DMS79 (cell line): ENCODE measurements around the gene HCAR1.
"Not testable (repeated sequence)": the region's sequence is repeated elsewhere in the genome, so short reads cannot be mapped to it uniquely, and the experiment has no call there.

ENCODE experiments used
- DNase-seq: peaks from one replicate; lab custom pipeline; 2025; lab: John Stamatoyannopoulos, UW

The HCAR1 gene

DNA sequence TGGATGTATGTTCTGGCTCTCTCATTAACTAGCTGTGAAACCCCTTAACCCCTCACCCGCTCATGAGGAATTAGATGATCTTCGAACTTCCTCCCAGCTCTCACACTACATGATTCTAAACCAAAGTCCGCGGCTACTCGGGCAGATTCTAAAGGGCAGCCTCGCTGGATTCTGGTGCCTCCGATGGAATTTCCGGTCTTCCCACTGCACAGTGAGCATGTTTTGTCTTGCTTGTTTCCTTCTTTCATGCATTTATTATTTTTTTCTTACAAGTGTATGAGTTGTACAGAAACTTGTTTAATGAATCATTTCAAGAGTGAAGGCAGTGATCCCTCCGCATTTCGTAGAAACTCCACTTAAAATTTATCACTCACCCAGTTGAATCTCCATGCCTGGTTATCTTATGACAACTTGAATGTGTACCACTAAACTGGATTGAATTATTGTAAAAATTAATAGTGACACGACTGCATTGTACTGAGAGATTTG is 9.5 kb downstream of the HCAR1 start:
- DNase-seq = no peak

DNA sequence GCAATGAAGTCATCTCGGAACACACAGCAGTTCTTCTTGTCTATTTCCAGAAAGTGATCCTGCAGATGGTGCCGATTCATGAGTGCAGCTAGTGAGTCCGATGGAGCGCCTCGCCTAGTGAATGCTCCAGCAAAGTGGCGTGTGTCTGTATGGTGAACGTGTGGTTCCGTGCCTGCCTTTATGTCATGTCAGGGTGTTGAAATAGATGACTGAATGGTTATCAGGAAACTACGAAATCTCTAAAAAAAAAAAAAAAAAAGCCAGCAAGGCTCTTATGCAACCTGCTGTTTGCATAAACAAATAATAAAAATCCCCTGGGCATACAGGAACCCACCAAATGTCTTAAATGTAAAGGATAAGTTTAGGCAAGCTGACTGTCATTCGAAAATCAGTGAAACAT is 14.0 kb downstream of the HCAR1 start, which contains the start of gene HCAR3:
HCAR3 (minus strand) TSS at position 154 of the 400 bp plus-strand sequence; CDS start at position 80, 74 bp downstream.
- DNase-seq = not testable (repeated sequence)

DNA sequence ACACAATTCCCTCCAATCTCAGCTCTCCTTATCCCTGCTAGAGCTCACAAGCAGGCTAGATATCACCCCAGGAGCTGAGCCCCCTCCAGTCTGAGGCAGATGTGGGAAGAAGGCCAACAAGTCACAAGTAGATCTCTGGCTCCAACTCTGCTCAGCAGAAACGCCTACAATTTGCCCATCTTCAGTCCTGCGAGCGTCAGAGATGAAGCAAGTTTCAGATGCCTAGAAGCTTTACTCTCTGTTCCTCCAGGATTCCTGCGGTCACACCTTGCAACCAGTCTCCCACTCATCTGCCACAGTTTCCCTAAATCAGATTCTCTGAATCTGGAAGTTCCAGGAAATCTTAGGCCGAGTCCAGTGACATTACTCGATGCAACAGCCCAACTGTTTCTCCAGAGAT is 15.4 kb downstream of the HCAR1 start:
- not testable (repeated sequence) for DNase-seq

DNA sequence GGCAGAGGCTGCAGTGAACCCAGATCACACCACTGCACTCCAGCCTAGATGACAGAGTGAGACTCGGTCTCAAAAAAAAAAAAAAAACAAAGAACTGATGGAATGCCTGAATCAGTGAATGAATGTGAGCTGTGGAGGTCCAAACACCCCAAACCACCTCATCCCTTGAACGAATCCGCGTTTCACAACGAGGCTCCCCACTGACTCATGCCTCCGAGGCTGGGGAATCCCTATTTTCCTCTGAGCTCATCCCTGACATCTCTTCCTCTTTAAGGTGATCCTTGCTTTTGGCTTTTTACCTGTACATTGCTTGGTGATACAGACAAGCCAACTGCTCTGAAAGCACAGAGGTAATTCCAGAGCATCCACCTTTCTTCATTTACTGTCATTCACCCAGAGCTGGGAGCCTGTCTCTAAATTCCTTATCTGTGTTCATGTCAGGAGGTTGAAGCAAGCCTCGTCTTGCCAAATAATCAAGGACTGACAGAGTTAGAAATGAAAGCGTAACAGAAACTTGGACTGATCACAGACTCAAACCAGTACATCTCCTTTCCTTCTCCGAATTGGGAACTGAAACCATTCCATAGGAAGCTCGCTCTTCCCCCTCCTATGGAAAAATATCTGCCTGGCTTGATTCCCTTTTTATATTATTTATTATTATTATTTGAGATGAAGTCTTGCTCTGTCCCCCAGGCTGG is 17.0 kb downstream of the HCAR1 start:
- DNase-seq = not testable (repeated sequence)

DNA sequence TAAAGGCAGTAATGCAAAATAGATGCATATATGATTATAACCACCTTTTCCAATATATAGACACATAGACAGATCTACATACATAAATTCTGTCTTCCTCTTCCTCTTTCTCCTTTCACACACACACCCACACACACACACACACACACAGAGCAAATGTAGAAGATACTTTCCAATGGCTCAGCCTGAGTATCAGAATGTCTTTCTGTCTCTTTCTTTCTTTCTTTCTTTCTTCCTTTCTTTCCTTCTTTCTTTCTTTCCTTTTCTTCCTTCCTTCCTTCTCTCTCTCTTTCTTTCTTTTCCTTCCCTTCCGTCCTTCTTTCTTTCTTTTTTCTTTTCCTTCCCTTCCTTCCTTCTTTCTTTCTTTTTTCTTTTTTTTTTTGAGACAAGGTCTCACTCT is 19.4 kb downstream of the HCAR1 start:
- DNase-seq = not testable (repeated sequence)

DNA sequence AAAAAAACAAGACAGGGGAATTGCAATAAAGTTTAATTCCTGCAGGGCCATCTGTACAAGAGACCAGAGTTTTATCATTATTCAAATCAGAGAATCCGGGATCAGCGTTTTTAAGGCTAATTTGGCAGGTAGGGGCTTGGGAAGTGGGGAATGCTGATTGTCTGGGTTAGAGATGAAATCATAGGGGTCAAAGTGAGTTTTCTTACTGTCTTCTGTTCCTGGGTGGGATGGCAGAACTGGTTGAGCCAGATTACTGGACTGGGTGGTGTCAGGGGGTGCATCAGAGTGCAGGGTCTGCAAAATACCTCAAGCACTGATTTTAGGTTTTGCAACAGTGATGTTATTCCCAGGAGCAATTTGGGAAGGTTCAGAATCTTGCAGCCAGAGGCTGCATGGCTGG is 20.3 kb downstream of the HCAR1 start:
- not testable (repeated sequence) for DNase-seq

DNA sequence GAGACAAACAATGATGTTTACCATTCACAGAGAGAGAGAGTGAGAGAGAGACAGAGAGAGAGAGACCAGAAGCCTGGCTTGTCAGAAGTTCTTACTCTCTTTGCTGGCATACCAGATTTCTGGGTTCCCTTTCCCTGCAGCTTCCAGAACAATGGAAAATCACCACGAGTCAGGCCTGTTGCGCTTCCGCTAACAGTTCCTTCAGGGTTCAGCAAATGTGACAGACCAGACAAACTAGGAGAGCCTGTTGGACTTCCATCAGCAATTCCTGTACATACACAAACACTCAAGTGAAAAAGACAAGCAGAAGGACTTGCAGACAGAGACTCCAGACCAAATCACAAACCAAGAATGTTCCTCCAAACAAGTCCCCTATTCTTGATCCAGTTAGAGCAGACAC is 21.4 kb downstream of the HCAR1 start:
- DNase-seq = not testable (repeated sequence)

DNA sequence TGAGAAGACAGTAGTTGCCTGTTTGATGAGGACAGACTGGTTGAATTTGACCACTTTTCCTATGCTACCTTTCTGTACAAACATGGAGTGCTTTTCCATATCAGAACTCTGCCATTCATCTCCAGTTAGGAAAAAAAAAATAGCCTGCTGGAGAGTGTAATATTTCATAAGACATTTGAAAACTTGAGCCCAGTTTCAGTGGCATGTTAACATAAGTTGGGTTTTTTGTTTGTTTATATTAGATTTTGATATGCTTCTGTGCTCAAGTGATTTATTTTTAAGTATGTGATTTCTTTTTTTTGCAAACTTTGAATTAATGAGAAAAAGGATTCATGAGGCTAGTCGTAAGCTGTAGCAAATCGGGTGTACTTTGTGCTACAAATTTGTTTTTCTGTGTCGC is 26.8 kb downstream of the HCAR1 start:
- not testable (repeated sequence) for DNase-seq

DNA sequence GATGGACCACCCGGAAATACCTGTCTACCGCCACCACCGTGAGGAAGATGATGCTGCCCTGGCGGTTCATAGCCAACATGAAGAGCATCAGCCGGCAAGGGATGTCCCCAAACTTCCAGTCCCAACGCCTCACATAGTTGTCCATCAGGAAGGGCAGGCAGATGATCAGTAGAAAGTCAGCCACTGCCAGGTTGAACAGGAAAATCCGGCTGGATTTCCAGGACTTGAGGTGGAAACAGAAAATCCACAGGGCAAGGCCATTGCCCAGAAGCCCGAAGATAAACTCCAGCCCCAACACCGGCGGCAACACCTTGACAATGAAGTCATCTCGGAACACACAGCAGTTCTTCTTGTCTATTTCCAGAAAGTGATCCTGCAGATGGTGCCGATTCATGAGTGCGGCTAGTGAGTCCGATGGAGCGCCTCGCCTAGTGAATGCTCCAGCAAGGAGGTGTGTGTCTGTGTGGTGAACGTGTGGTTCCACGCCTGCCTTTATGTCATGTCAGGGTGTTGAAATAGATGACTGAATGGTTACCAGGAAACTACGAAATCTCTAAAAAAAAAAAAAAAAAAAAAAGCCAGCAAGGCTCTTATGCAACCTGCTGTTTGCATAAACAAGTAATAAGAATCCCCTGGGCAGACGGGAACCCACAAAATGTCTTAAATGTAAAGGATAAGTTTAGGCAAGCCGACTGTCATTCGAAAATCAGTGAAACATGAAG is 27.6 kb downstream of the HCAR1 start, which contains the start of gene HCAR2:
HCAR2 (minus strand) TSS at position 468 of the 722 bp plus-strand sequence; CDS start at position 394, 74 bp downstream.
- peak; percentile 14 for DNase-seq

DNA sequence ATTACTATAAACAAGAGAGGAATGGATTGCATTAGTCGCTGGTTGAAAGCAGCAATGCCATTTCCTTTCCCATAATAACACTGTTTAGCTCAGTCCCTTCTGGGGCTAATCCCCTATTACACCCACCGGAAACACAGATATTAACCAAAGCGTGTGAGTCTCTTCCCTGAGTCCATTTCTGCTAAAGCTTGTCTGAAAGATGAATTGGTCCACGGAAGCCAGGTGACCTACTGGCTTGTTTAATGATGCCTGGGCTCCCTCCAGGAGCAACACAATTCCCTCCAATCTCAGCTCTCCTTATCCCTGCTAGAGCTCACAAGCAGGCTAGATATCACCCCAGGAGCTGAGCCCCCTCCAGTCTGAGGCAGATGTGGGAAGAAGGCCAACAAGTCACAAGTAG is 29.2 kb downstream of the HCAR1 start:
- not testable (repeated sequence) for DNase-seq

DNA sequence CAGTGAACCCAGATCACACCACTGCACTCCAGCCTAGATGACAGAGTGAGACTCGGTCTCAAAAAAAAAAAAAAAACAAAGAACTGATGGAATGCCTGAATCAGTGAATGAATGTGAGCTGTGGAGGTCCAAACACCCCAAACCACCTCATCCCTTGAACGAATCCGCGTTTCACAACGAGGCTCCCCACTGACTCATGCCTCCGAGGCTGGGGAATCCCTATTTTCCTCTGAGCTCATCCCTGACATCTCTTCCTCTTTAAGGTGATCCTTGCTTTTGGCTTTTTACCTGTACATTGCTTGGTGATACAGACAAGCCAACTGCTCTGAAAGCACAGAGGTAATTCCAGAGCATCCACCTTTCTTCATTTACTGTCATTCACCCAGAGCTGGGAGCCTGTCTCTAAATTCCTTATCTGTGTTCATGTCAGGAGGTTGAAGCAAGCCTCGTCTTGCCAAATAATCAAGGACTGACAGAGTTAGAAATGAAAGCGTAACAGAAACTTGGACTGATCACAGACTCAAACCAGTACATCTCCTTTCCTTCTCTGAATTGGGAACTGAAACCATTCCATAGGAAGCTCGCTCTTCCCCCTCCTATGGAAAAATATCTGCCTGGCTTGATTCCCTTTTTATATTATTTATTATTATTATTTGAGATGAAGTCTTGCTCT is 30.5 kb downstream of the HCAR1 start:
- not testable (repeated sequence) for DNase-seq

DNA sequence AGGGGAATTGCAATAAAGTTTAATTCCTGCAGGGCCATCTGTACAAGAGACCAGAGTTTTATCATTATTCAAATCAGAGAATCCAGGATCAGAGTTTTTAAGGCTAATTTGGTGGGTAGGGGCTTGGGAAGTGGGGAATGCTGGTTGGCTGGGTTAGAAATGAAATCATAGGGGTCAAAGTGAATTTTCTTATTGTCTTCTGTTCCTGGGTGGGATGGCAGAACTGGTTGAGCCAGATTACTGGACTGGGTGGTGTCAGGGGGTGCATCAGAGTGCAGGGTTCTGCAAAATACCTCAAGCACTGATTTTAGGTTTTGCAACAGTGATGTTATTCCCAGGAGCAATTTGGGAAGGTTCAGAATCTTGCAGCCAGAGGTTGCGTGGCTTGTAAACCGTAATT is 33.7 kb downstream of the HCAR1 start:
- DNase-seq = not testable (repeated sequence)

DNA sequence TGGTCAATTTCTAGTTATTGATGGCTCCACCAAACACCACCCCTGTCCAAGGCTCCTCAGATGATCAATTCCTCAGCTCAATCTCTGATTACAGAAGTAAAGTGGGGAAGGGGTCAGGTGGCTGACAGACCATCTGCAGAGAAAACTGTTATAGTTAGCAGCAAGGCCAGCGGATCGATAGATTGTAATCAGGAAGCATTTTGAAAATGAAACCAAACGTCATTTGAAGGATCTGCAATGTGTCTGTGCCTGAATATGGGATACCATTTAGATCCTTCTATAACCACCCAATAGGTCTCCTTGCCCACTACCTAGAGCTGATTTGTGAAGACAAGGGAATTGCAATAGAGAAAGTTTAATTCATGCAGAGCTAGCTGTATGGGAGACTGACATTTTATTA is 39.1 kb downstream of the HCAR1 start:
- no peak for DNase-seq

DNA sequence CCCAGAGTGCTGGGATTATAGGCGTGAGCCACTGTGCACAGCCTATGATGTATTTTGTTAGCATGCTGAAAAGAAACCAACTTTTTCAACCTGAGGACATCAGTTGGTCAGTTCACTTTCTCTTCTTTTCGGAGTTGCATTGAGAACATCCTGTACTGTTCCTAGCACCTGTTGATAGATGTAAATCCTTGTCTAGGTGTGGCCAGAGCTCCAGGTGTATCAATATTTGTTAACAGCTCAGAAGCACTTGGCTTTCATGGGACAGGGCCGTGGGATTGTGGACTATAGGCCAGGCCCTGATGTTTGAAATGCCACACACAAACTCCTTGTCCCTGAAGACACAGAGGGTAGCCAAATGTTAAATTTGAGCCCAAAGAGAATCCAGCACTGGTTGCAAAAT is 42.4 kb downstream of the HCAR1 start:
- DNase-seq = no peak

DNA sequence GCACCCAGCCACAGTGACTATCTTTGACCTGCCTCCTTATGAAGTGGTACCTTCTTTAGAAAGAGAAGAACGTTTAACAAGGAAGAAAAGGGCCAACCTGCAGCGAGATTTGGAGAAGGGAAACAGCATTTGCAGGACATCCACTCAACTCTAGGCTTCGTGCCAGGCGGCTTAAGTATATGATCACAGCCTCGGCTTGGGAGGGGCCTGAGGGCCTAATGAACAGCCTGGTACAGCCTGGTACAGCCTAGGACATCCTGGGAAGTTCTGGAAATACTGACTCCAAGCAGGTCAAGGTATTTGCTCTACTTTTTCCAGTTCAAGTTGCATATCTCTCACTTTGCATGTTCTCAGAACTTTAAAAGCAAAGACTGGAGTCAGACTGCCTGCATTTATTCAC is 43.6 kb downstream of the HCAR1 start:
- peak; percentile 62 for DNase-seq

DNA sequence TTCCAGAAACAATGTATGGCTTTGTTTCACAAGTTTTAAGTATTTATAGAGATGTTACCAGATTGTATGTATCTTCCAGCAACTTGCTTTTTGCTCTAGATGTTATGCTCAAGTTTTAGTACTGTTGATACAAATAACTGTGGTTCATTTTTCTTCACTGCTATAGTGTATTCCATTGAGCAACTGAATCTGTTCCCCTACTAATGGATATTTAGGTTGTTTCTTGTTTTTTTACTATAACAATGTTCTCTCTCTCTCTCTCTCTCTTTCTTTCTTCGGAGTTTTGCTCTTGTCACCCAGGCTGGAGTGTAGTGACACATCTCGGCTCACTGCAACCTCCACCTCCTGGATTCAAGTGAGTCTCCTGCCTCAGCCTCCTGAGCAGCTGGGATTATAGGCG is 44.1 kb downstream of the HCAR1 start:
- no peak for DNase-seq

DNA sequence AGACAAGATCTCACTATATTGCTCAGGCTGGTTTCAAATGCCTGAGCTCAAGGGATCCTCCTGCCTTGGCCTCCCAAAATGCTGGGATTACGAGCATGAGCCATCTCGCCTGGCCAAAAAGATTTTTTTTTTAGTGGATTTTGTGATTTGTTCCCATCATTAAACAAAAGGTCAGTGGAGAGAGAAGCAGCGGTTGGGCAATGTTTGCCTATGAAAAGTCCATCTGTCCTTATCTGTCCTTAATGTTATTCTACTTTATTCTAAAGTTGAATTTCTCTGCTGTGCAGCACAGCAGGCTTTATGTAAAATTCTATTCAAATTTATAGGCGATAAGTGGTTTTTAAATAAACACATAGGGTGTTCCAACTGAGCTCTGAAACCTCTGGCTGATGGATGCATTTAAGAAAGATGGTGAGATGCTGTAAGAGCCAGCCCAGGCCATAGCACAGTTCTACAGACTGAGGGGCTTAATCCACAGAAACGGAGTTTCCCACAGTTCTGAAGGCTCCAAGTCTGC is 46.3 kb downstream of the HCAR1 start:
- no peak for DNase-seq

DNA sequence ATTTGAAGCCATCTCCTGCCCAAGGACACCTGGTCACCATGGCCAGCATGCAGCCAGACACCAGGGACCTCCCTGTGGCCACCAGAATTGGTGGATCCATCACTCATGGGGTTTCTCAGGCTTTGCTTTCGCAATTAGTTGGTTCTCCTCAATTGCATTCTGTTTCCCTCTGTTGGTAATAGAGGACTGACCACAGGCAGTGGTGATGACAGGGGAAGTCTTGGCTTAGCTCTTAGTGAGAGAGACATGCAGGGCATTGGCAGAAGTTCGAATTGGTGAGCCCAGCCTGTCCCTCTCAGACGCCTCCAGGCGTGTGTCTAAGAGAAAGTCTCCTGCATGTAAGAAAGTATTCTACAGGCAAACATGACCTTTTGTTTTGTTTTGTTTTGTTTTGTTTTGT is 48.8 kb downstream of the HCAR1 start:
- no peak for DNase-seq

DNA sequence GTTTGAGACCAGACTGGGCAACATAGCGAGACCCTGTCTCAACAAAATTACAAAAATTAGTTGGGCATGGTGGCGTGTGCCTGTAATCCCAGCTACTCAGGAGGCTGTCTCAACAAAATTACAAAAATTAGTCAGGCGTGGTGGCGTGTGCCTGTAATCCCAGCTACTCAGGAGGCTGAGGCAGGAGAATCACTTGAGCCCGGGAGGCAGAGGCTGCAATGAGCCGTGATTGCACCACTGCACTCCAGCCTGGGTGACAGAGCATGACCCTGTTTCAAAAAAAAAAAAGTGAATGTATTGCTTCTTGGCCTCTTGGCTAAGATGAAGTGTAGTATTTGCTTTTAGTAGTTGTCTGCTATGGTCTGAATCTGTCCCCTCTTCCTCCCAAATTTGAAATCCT is 49.7 kb downstream of the HCAR1 start:
- not testable (repeated sequence) for DNase-seq

DNA sequence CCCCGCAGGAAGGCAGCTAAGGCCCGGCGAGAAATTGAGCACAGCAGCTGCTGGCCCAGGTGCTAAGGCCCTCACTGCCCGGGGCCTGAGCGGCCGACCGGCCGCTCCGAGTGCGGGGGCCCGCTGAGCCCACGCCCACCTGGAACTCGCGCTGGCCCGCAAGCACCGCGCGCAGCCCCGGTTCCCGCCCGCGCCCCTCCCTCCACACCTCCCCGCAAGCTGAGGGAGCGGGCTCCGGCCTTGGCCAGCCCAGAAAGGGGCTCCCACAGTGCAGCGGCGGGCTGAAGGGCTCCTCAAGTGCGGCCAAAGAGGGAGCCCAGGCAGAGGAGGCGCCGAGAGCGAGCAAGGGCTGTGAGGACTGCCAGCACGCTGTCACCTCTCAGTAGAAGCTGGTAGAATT is 53.9 kb downstream of the HCAR1 start:
- not testable (repeated sequence) for DNase-seq
